Transverse colon (tissue), 4 donors: ENCODE results near the gene ERN2. TPM values are rescaled to one million over a fixed set of nuclear protein-coding genes. Genes with fewer than 3 reads are reported as not detected.

Experiments
- DNase-seq: peaks from one replicate; pipeline ENCODE4 v3.0.0-alpha.2; 2019
- H3K27ac ChIP-seq, 4 donors: fragments of 200-600 bp; sonication (generic); 2 replicates each; pipeline ENCODE4 v1.5.1; 2016 to 2018; ENCODE audit warnings: inconsistent platforms in 4 of 4
- H3K27me3 ChIP-seq: fragments of 200-600 bp; sonication (generic); 2 replicates; pipeline ENCODE4 v1.5.1; 2017; ENCODE audit warnings: inconsistent platforms
- H3K36me3 ChIP-seq, 4 donors: fragments of 200-600 bp; sonication (generic); 2 replicates each; pipeline ENCODE4 v1.5.1; 2017 to 2019; ENCODE audit warnings: inconsistent platforms in 4 of 4
- H3K4me1 ChIP-seq, 4 donors: fragments of 200-600 bp; sonication (generic); 2 replicates each; pipeline ENCODE4 v1.5.1; 2017 to 2020; ENCODE audit warnings: inconsistent platforms in 4 of 4
- H3K4me3 ChIP-seq, 4 donors: fragments of 200-600 bp; sonication (generic); 1 replicate in 1 of 4; 2 replicates in 3 of 4; pipeline versions ENCODE4 v1.5.1 to v1.6.1; 2017 to 2019; ENCODE audit warnings: inconsistent platforms in 4 of 4
- H3K9me3 ChIP-seq, 2 donors: fragments of 200-600 bp; sonication (generic); 2 replicates each; pipeline ENCODE4 v1.5.1; 2017 to 2019; ENCODE audit warnings: inconsistent platforms in 2 of 2
- EP300 ChIP-seq: sonication (generic); formaldehyde crosslinking; IDR thresholded peaks from one replicate; pipeline ENCODE4 v1.6.1; 2017; ENCODE audit warnings: antibody characterized with exemption, low read depth
- POLR2A ChIP-seq: fragments of 450-650 bp; IDR thresholded peaks from one replicate; pipeline ENCODE4 v1.6.1; 2016; ENCODE audit warnings: antibody characterized with exemption, mild to moderate bottlenecking, moderate library complexity
- POLR2AphosphoS5 ChIP-seq, 3 donors: sonication (generic); formaldehyde crosslinking; IDR thresholded peaks; one replicate each; pipeline ENCODE4 v1.6.1; 2016; ENCODE audit warnings: antibody characterized with exemption in 3 of 3
- WGBS, 2 donors: methylation state at CpG; one replicate each; pipeline ENCODE4 v1.1.5; 2018; ENCODE audit warnings: low coverage in 1 of 2; 5-methylcytosine and 5-hydroxymethylcytosine counted together
- in situ Hi-C, 4 donors: fragments of 200-750 bp; cut with MboI; loops; one replicate each; pipeline versions ENCODE4 v1.15.0 to v1.15.1; 2017; ENCODE audit warnings: low sequenced_read_pairs in 3 of 4, low pct_ligation_motif_present in 1 of 4, low pct_unique_long_range_greater_than_20kb in 1 of 4
- intact Hi-C: fragments of 100-400 bp; cut with DNase I; formaldehyde crosslinking; loops from one replicate; pipeline ENCODE4 v1.15.1; 2023; ENCODE audit warnings: low total_unique reads
- total RNA-seq, 4 donors: library from RNA; depleted of rRNA; stranded (reverse); fragments of >200 nt; gene quantifications; one replicate each; pipeline ENCODE4 v1.1.0, GENCODE V29; 2016
- TF ChIP-seq, protein P1 (sequence below), 5 experiments: fragments of 200-600 bp in 3 of 5; fragments of 450-650 bp in 2 of 5; sonication (generic) in 3 of 5; IDR thresholded peaks; 1 replicate in 2 of 5; 2 replicates in 3 of 5; pipeline ENCODE4 v1.5.1; 2016 to 2017; ENCODE audit warnings: antibody characterized with exemption in 5 of 5, inconsistent platforms in 3 of 5, mild to moderate bottlenecking in 2 of 5, moderate library complexity in 1 of 5

ERN2 gene
- total RNA-seq, 4 donors from 2014 or later, result 114 to 408 (median 168) TPM

DNA sequence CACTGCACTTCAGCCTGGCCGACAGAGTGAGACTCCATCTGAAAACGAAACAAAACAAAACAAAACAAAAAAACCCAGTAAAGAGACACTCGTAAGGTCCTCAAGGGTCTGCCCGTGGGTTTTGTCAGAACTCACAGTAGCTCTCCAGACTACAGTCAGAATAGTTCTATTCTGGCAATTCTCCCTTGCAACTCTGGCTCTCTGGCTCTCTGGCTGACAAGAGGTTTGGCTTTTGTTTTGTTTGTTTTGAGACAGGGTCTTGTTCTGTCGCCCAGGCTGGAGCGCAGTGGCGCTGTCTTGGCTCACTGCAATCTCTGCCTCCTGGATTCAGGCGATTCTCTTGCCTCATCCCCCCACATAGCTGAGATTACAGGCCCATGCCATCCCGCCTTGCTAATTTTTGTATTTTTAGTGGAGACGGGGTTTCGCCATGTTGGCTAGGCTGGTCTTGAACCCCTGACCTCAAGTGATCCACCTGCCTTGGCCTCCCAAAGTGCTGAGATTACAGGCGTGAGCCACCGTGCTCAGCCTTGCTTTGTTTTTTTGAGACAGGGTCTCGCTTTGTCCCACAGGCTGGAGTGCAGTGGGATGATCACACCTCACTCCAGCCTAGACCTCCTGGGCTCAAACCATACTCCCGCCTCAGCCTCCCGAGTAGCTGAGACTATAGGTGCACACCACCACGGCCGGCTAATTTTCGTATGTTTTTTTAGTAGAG is 21.3 kb upstream of the ERN2 start:
- Histone ChIP-seq H3K4me3 (no peak overlapping the region), H3K36me3 (no peaks in the 10 kb centered on the region), H3K27ac (no peak overlapping the region), H3K27me3 (no peaks in the 10 kb centered on the region), H3K9me3 (no peaks in the 10 kb centered on the region), H3K4me1 (peaks cover 0 to 18% (median 3%) of the 10 kb centered on the region in 4 donors)
- DNase-seq, result no peak
- intact Hi-C loops (no loop called here), in situ Hi-C loops (loop anchor here in 2 of 4 donors (10.0 to 25.0 kb wide), 2 partner anchors 300 to 528 kb away; partner anchors contain the start of gene CACNG3 (in 1 of the 2))
- 89 to 90% methylated on average over 13 to 19 of the region's 19 CpGs for WGBS, 2 donors
- TF ChIP-seq, protein P1, sequence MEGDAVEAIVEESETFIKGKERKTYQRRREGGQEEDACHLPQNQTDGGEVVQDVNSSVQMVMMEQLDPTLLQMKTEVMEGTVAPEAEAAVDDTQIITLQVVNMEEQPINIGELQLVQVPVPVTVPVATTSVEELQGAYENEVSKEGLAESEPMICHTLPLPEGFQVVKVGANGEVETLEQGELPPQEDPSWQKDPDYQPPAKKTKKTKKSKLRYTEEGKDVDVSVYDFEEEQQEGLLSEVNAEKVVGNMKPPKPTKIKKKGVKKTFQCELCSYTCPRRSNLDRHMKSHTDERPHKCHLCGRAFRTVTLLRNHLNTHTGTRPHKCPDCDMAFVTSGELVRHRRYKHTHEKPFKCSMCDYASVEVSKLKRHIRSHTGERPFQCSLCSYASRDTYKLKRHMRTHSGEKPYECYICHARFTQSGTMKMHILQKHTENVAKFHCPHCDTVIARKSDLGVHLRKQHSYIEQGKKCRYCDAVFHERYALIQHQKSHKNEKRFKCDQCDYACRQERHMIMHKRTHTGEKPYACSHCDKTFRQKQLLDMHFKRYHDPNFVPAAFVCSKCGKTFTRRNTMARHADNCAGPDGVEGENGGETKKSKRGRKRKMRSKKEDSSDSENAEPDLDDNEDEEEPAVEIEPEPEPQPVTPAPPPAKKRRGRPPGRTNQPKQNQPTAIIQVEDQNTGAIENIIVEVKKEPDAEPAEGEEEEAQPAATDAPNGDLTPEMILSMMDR (IDR thresholded peaks at IDR 0.05), result no peak
- TF ChIP-seq POLR2AphosphoS5 (IDR thresholded peaks at IDR 0.05), result no peak
- TF ChIP-seq EP300, result no peak
- TF ChIP-seq POLR2A, result no peak

- peak; percentile 87 for DNase-seq
- H3K27ac ChIP-seq, result peak overlapping the region; percentile 53 to 71 (median 60)
- in situ Hi-C loops (loop anchor here in 2 of 4 donors (10.0 to 25.0 kb wide), 2 partner anchors 305 to 533 kb away; partner anchors contain the start of gene CACNG3 (in 1 of the 2)), intact Hi-C loops (no loop called here)
- no peaks in the 10 kb centered on the region for H3K27me3 ChIP-seq
- 31 to 62% methylated on average over 4 to 12 of the region's 12 CpGs for WGBS, 2 donors
- peaks cover 0 to 16% (median 3%) of the 10 kb centered on the region in 4 donors for H3K4me1 ChIP-seq
- no peak overlapping the region for H3K4me3 ChIP-seq
- H3K36me3 ChIP-seq, result no peaks in the 10 kb centered on the region
- TF ChIP-seq POLR2AphosphoS5 (IDR thresholded peaks at IDR 0.05), result peak in 2 of 3 donors; percentile 8 to 60
- TF ChIP-seq, protein P1 (IDR thresholded peaks at IDR 0.05), result no peak
- H3K9me3 ChIP-seq, result no peaks in the 10 kb centered on the region
Measured at GRCh38 chr16:23729503-23730424, 16.7 kb upstream of the ERN2 start.

DNA sequence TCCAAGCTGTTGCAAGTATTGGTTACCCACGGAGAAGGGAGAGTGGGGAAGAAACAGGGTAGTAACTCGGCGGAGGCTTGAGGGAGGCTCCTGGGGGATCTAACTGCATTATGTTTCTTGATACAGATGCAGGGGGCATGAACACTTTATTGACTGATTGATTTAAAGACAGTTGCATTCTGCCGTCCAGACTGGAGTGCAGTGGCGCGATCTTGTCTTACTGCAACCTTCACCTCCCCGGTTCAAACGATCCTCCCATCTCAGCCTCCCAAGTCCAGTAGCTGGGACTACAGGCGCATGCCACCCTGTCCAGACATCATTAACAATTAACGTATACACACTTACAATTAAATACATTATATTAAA is 15.1 kb upstream of the ERN2 start:
- Histone ChIP-seq H3K9me3 (no peaks in the 10 kb centered on the region), H3K36me3 (no peaks in the 10 kb centered on the region), H3K4me3 (no peak overlapping the region), H3K4me1 (peaks cover 0 to 15% (median 3%) of the 10 kb centered on the region in 4 donors), H3K27ac (no peak overlapping the region), H3K27me3 (no peaks in the 10 kb centered on the region)
- TF ChIP-seq, protein P1 (IDR thresholded peaks at IDR 0.05), result peak in 1 of 5 experiments; percentile 2
- no peak for TF ChIP-seq POLR2AphosphoS5 (IDR thresholded peaks at IDR 0.05)
- in situ Hi-C loops (loop anchor here in 1 of 4 donors (25.0 kb wide), 1 partner anchor 534 kb away; the partner anchor contains the start of gene CACNG3), intact Hi-C loops (no loop called here)
- 54% methylated on average over 10 of the region's 10 CpGs; no CpG with 5 or more reads in 1 of the 2 donors for WGBS, 2 donors
- DNase-seq, result no peak

DNA sequence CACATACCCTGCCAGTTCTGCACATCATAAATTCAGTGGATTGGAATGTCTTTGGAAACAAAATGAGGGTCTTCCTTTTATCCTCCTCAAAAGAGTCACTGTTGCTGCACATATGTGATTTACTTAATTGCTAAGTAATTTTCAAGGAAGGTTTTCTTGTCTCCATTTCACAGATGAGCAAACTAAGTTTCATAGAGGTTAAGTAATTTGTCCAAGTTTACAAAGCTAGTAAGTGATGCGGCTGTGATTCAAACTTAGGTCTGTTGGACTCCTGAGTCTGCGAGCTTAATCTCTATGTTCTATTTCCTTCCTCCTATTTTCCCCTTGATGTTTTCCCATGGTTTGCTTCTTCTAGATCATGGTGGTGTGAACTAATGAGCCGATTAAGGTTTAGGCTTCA is 13.7 kb upstream of the ERN2 start:
- intact Hi-C loops (no loop called here), in situ Hi-C loops (loop anchor here in 1 of 4 donors (25.0 kb wide), 1 partner anchor 536 kb away; the partner anchor contains the start of gene CACNG3)
- Histone ChIP-seq H3K27me3 (no peaks in the 10 kb centered on the region), H3K27ac (no peak overlapping the region), H3K36me3 (no peaks in the 10 kb centered on the region), H3K9me3 (no peaks in the 10 kb centered on the region), H3K4me3 (no peak overlapping the region), H3K4me1 (peaks cover 0 to 15% (median 3%) of the 10 kb centered on the region in 4 donors)
- 86 to 94% methylated on average over 2 to 3 of the region's 3 CpGs for WGBS, 2 donors
- DNase-seq, result no peak
- no peak for TF ChIP-seq EP300
- TF ChIP-seq, protein P1 (IDR thresholded peaks at IDR 0.05), result no peak
- no peak for TF ChIP-seq POLR2A
- no peak for TF ChIP-seq POLR2AphosphoS5 (IDR thresholded peaks at IDR 0.05)
